K562 (cell line): ENCODE results near the gene SND1.

ENCODE experiments used
- ATF4 ChIP-seq: fragments of 450-650 bp; formaldehyde crosslinking; IDR thresholded peaks from 2 replicates; pipeline ENCODE4 v1.4.0; 2022; ENCODE audit warnings: mild to moderate bottlenecking, moderate library complexity
- CREB1 ChIP-seq, 2 experiments: sonication (generic) in 1 of 2; formaldehyde crosslinking in 1 of 2; IDR thresholded peaks; 2 replicates each; pipeline versions ENCODE4 v1.6.1 to v1.8.0; 2012 to 2022; ENCODE audit warnings: inconsistent platforms in 1 of 2, mild to moderate bottlenecking in 1 of 2, missing genetic modification reagents in 1 of 2, moderate library complexity in 1 of 2
- GABPA ChIP-seq: fragments of 200-800 bp; sonication (Bioruptor generic); conservative IDR thresholded peaks from 2 replicates; pipeline ENCODE4 v1.6.1; 2016; ENCODE audit warnings: low read depth, missing genetic modification characterization, missing compliant biosample characterization
- HDAC2 ChIP-seq: fragments of 450-650 bp; IDR thresholded peaks from 2 replicates; pipeline ENCODE4 v1.6.1; 2016; ENCODE audit warnings: mild to moderate bottlenecking
- NFYB ChIP-seq: IDR thresholded peaks from 2 replicates; pipeline ENCODE4 v1.6.1; 2011; ENCODE audit warnings: mild to moderate bottlenecking, moderate library complexity; ENCODE audit not compliant: insufficient read length; ENCODE audit errors: extremely low read depth
- POLR2A ChIP-seq: fragments of 450-650 bp; conservative IDR thresholded peaks from 2 replicates; pipeline ENCODE4 v1.6.1; 2016
- POLR2AphosphoS5 ChIP-seq: IDR thresholded peaks from 2 replicates; pipeline ENCODE4 v1.6.1; 2011; ENCODE audit warnings: mild to moderate bottlenecking, low read depth, low read length, moderate library complexity; ENCODE audit not compliant: control insufficient read depth, insufficient read depth
- ZBTB11 ChIP-seq, 3 experiments: fragments of 200-800 bp in 1 of 3; fragments of 250-450 bp in 1 of 3; fragments of 450-650 bp in 1 of 3; sonication (Bioruptor Pico) in 1 of 3; sonication (Bioruptor generic) in 1 of 3; formaldehyde crosslinking in 1 of 3; IDR thresholded peaks; 2 replicates each; pipeline versions ENCODE4 v1.6.1 to v1.8.0; 2016 to 2022; ENCODE audit warnings: mild to moderate bottlenecking in 2 of 3, missing genetic modification characterization in 2 of 3, missing compliant biosample characterization in 1 of 3, moderate library complexity in 1 of 3
- ZKSCAN8 ChIP-seq: fragments of 200-800 bp; sonication (Bioruptor generic); IDR thresholded peaks from 2 replicates; pipeline ENCODE4 v1.6.1; 2016; ENCODE audit warnings: missing genetic modification characterization, missing compliant biosample characterization
- TF ChIP-seq, protein P1 (sequence below), 3 experiments: IDR thresholded peaks in 2 of 3; conservative IDR thresholded peaks in 1 of 3; 2 replicates each; pipeline ENCODE4 v1.5.1; 2011 to 2012; ENCODE audit warnings: low read length in 3 of 3, mild to moderate bottlenecking in 3 of 3, control low read depth in 2 of 3, improper control_type of control experiment in 1 of 3, inconsistent platforms in 1 of 3, low read depth in 1 of 3, mixed read lengths in 1 of 3, moderate library complexity in 1 of 3; ENCODE audit not compliant: insufficient read depth in 2 of 3

- TF ChIP-seq NFYB (no peak), ZBTB11 (CRISPR knock-in tag; IDR thresholded peaks at IDR 0.05) (no peak), HDAC2 (no peak), CREB1 (IDR thresholded peaks at IDR 0.05) (no peak), CREB1 (CRISPR knock-in tag; IDR thresholded peaks at IDR 0.05) (no peak), POLR2A (no peak), ATF4 (CRISPR knock-in tag) (no peak), ZKSCAN8 (CRISPR knock-in tag) (no peak), GABPA (no peak), POLR2AphosphoS5 (no peak)
- TF ChIP-seq, protein P1, sequence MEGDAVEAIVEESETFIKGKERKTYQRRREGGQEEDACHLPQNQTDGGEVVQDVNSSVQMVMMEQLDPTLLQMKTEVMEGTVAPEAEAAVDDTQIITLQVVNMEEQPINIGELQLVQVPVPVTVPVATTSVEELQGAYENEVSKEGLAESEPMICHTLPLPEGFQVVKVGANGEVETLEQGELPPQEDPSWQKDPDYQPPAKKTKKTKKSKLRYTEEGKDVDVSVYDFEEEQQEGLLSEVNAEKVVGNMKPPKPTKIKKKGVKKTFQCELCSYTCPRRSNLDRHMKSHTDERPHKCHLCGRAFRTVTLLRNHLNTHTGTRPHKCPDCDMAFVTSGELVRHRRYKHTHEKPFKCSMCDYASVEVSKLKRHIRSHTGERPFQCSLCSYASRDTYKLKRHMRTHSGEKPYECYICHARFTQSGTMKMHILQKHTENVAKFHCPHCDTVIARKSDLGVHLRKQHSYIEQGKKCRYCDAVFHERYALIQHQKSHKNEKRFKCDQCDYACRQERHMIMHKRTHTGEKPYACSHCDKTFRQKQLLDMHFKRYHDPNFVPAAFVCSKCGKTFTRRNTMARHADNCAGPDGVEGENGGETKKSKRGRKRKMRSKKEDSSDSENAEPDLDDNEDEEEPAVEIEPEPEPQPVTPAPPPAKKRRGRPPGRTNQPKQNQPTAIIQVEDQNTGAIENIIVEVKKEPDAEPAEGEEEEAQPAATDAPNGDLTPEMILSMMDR (IDR thresholded peaks at IDR 0.05 in 2 of 3, conservative IDR thresholded peaks at IDR 0.05 in 1 of 3; ENCODE audit: insufficient read depth in 2 of 3, low read depth in 1 of 3, low read length in 3 of 3): no peak
Measured at GRCh38 chr7:127609297-127609696, 42.7 kb upstream of the SND1 start.
